ENCODE results near the gene MRPL46.

- TF ChIP-seq PHF8 (conservative IDR thresholded peaks at IDR 0.05; ENCODE audit: low read depth, low read length) (no peak), POLR2AphosphoS5 (IDR thresholded peaks at IDR 0.05; ENCODE audit: low read depth, low read length) (no peak), CREB1 (IDR thresholded peaks at IDR 0.05) (no peak), E2F6 (IDR thresholded peaks at IDR 0.05) (no peak), JUN (IDR thresholded peaks at IDR 0.05; ENCODE audit: low read depth, low read length) (no peak), MAX (IDR thresholded peaks at IDR 0.05) (no peak), SIN3A (conservative IDR thresholded peaks at IDR 0.05 in 1 of 2, IDR thresholded peaks at IDR 0.05 in 1 of 2; ENCODE audit: low read depth in 1 of 2, low read length in 2 of 2) (no peak)
- TF ChIP-seq, protein P1, sequence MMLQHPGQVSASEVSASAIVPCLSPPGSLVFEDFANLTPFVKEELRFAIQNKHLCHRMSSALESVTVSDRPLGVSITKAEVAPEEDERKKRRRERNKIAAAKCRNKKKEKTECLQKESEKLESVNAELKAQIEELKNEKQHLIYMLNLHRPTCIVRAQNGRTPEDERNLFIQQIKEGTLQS (IDR thresholded peaks at IDR 0.05; ENCODE audit: insufficient read depth, low read depth, low read length): no peak
- TF ChIP-seq, protein P2, sequence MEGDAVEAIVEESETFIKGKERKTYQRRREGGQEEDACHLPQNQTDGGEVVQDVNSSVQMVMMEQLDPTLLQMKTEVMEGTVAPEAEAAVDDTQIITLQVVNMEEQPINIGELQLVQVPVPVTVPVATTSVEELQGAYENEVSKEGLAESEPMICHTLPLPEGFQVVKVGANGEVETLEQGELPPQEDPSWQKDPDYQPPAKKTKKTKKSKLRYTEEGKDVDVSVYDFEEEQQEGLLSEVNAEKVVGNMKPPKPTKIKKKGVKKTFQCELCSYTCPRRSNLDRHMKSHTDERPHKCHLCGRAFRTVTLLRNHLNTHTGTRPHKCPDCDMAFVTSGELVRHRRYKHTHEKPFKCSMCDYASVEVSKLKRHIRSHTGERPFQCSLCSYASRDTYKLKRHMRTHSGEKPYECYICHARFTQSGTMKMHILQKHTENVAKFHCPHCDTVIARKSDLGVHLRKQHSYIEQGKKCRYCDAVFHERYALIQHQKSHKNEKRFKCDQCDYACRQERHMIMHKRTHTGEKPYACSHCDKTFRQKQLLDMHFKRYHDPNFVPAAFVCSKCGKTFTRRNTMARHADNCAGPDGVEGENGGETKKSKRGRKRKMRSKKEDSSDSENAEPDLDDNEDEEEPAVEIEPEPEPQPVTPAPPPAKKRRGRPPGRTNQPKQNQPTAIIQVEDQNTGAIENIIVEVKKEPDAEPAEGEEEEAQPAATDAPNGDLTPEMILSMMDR (IDR thresholded peaks at IDR 0.05; ENCODE audit: control extremely low read depth in 1 of 3, insufficient read depth in 1 of 3, low read depth in 1 of 3, low read length in 3 of 3): no peak
These were observed 15.1 kb upstream of the MRPL46 start for GRCh38 chr15:88482263-88482662.

All from H1 (cell line).